Stomach (tissue), 9 donors: ENCODE data around the gene EPDR1. TPM values are rescaled to one million over a fixed set of nuclear protein-coding genes. Genes with fewer than 3 reads are reported as not detected.

Experiments
- DNase-seq, 2 donors: peaks; one replicate each; pipeline versions ENCODE4 v3.0.0 to v3.0.0-alpha.2; 2013 to 2019
- H3K27ac ChIP-seq, 5 donors: fragments of 200-600 bp in 4 of 5; sonication (generic) in 4 of 5; one replicate each; pipeline ENCODE4 v1.5.1; 2013 to 2019; ENCODE audit warnings: mild to moderate bottlenecking in 1 of 5, moderate library complexity in 1 of 5
- H3K27me3 ChIP-seq, 3 donors: fragments of 200-600 bp; sonication (generic); one replicate each; pipeline ENCODE4 v1.5.1; 2017 to 2019; ENCODE audit warnings: mixed run types in 1 of 3
- H3K36me3 ChIP-seq, 4 donors: fragments of 200-600 bp; sonication (generic); 1 replicate in 3 of 4; 2 replicates in 1 of 4; pipeline ENCODE4 v1.5.1; 2016 to 2019
- H3K4me1 ChIP-seq, 4 donors: fragments of 200-600 bp; sonication (generic); one replicate each; pipeline ENCODE4 v1.5.1; 2016 to 2019
- H3K4me3 ChIP-seq, 4 donors: fragments of 200-600 bp; sonication (generic) in 3 of 4; one replicate each; pipeline ENCODE4 v1.5.1; 2016 to 2019; ENCODE audit warnings: mild to moderate bottlenecking in 1 of 4
- H3K9me3 ChIP-seq, 4 donors: fragments of 200-600 bp; sonication (generic); one replicate each; pipeline ENCODE4 v1.5.1; 2016 to 2019
- EP300 ChIP-seq: sonication (generic); formaldehyde crosslinking; IDR thresholded peaks from one replicate; pipeline ENCODE4 v1.6.1; 2017; ENCODE audit warnings: antibody characterized with exemption
- POLR2A ChIP-seq, 4 donors: fragments of 450-650 bp; IDR thresholded peaks; one replicate each; pipeline ENCODE4 v1.6.1; 2016; ENCODE audit warnings: antibody characterized with exemption in 4 of 4, control low read depth in 2 of 4, mild to moderate bottlenecking in 1 of 4, moderate library complexity in 1 of 4
- POLR2AphosphoS5 ChIP-seq, 3 donors: sonication (generic); formaldehyde crosslinking; IDR thresholded peaks; one replicate each; pipeline ENCODE4 v1.6.1; 2016; ENCODE audit warnings: antibody characterized with exemption in 3 of 3
- WGBS, 5 donors: extraction: QIAGEN DNeasy Blood & Tissue Kit in 3 of 5; methylation state at CpG; one replicate each; pipeline versions ENCODE4 v1.1.5 to v1.1.7; 2013 to 2018; 5-methylcytosine and 5-hydroxymethylcytosine counted together
- intact Hi-C: fragments of 100-400 bp; cut with DNase I; formaldehyde crosslinking; loops from one replicate; pipeline ENCODE4 v1.15.1; 2023; ENCODE audit warnings: low total_unique reads
- polyA plus RNA-seq, 3 donors: library from polyadenylated mRNA; stranded (reverse); fragments of 200-250 nt; gene quantifications; one replicate each; pipeline ENCODE4 v1.2.3, GENCODE V29; 2013
- total RNA-seq, 5 donors: library from RNA; depleted of rRNA; stranded (reverse); fragments of >200 nt; gene quantifications; one replicate each; pipeline versions ENCODE4 v1.1.0 to v1.2.3, GENCODE V29; 2014 to 2016
- TF ChIP-seq, protein P1 (sequence below), 7 experiments: fragments of 450-650 bp in 4 of 7; fragments of 200-600 bp in 3 of 7; sonication (generic) in 3 of 7; IDR thresholded peaks; one replicate each; pipeline ENCODE4 v1.5.1; 2016 to 2019; ENCODE audit warnings: antibody characterized with exemption in 7 of 7, control low read depth in 2 of 7, mild to moderate bottlenecking in 1 of 7
- donor health status: healthy with polysubstance abuse.
- donor health status: Bipolar disorder and iron deficiency.
- donor health status: healthy.

The EPDR1 gene
- total and polyA plus RNA-seq, 8 donors: 1.2 to 11.7 (median 2.6) TPM; not detected in 1

DNA sequence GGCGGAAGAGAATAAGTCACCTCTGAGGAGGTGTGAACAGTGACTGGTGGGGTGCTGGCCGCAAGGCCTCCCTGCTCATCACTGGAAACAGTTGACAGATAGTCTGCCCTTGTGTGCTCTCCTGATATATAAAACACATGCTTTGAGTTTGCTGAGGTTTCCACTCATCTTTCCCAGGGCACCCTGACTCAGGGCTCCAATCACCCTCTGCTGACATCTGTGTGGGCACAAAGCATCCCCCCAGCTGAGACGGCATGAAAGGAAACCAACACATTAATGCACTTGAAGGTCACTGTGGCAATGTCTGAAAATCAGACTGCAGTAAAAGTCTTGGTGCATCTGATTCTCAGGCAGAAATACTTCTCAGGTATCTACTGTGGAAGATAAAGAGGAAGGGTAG is 49.8 kb downstream of the EPDR1 start:
- WGBS, 5 donors: 64 to 89% (median 80%) methylated on average over 3 of the region's 3 CpGs
- H3K27me3 ChIP-seq: no peaks in the 10 kb centered on the region
- H3K27ac ChIP-seq: no peak overlapping the region
- H3K4me3 ChIP-seq: no peak overlapping the region
- no peaks in the 10 kb centered on the region for H3K4me1 ChIP-seq
- TF ChIP-seq POLR2A (IDR thresholded peaks at IDR 0.05) (no peak), POLR2AphosphoS5 (IDR thresholded peaks at IDR 0.05) (no peak), EP300 (no peak)
- TF ChIP-seq, protein P1, sequence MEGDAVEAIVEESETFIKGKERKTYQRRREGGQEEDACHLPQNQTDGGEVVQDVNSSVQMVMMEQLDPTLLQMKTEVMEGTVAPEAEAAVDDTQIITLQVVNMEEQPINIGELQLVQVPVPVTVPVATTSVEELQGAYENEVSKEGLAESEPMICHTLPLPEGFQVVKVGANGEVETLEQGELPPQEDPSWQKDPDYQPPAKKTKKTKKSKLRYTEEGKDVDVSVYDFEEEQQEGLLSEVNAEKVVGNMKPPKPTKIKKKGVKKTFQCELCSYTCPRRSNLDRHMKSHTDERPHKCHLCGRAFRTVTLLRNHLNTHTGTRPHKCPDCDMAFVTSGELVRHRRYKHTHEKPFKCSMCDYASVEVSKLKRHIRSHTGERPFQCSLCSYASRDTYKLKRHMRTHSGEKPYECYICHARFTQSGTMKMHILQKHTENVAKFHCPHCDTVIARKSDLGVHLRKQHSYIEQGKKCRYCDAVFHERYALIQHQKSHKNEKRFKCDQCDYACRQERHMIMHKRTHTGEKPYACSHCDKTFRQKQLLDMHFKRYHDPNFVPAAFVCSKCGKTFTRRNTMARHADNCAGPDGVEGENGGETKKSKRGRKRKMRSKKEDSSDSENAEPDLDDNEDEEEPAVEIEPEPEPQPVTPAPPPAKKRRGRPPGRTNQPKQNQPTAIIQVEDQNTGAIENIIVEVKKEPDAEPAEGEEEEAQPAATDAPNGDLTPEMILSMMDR (IDR thresholded peaks at IDR 0.05): no peak
- DNase-seq: no peak
- H3K36me3 ChIP-seq: no peaks in the 10 kb centered on the region
- H3K9me3 ChIP-seq: no peaks in the 10 kb centered on the region
- intact Hi-C loops: no loop called here

DNA sequence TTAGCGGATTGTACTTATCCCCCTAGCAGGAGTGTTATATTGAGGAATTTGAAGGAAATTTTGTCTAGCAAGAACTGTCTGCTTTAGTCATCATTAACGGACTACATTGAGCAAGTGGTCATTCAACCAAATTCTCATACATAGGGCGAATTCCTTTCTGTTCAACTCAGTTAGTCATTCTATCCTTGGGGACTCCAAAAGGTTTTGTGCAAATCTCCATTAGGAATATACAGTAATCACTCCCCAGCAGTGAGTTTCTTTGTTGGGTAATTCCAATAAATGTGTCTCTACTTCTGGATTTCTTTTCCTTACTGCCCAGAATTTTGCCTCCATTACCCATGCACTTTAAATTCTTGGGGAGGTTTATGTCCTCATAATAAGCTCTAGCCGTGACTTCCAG is 51.1 kb downstream of the EPDR1 start:
- 78 to 92% (median 86%) methylated on average over 4 of the region's 4 CpGs for WGBS, 5 donors
- Histone ChIP-seq H3K4me1 (no peaks in the 10 kb centered on the region), H3K27ac (no peak overlapping the region), H3K4me3 (no peak overlapping the region), H3K27me3 (no peaks in the 10 kb centered on the region), H3K36me3 (no peaks in the 10 kb centered on the region), H3K9me3 (no peaks in the 10 kb centered on the region)
- TF ChIP-seq POLR2A (IDR thresholded peaks at IDR 0.05) (no peak), EP300 (no peak), POLR2AphosphoS5 (IDR thresholded peaks at IDR 0.05) (no peak)
- TF ChIP-seq, protein P1 (IDR thresholded peaks at IDR 0.05): no peak
- intact Hi-C loops: no loop called here
- DNase-seq: no peak

DNA sequence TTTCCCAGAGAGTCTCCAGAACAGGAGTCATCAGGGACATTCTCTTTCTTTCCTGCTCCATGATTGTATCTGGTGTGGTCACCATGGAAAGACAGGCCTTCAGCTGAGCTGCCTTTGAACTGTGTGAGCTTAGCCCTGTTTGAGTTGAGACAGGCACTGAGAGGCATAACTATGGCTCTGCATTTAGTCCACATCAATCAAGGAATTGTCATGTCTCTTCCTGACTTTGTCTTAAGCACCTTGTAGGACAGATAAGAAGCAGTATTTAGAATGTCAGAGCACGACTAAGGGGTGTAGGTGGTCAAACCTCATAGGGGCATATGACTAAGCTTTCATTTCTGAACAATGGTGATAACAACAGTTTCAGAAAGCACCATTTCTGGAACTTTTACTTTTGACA is 53.5 kb downstream of the EPDR1 start:
- DNase-seq: no peak
- Histone ChIP-seq H3K36me3 (no peaks in the 10 kb centered on the region), H3K27ac (no peak overlapping the region), H3K9me3 (no peaks in the 10 kb centered on the region), H3K4me1 (no peaks in the 10 kb centered on the region), H3K27me3 (no peaks in the 10 kb centered on the region), H3K4me3 (no peak overlapping the region)
- intact Hi-C loops: no loop called here
- TF ChIP-seq POLR2AphosphoS5 (IDR thresholded peaks at IDR 0.05): no peak
- no peak for TF ChIP-seq EP300
- no peak for TF ChIP-seq POLR2A (IDR thresholded peaks at IDR 0.05)
- TF ChIP-seq, protein P1 (IDR thresholded peaks at IDR 0.05): no peak
- WGBS, 5 donors: 11 to 20% (median 14%) methylated on average over 1 of the region's 1 CpG

DNA sequence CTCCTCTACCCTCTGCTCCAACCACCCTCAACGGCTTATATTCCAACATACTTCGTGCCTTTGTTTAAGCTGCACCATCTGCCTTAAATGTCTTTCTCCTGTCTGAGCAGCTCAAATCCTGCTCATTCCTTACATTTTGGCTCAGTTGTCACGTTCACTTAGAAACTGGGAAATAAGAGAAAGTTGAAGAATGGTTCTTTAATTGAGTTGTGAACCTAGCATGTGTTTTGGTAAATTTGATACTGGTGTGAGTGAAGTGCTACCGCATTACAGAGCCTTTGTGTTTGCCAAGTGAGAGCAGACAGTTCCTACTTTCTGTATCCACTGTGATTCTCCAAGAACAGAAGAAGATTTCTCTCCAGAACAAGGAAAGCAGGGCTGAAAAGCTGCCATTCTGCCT is 54.3 kb downstream of the EPDR1 start:
- Histone ChIP-seq H3K4me1 (no peaks in the 10 kb centered on the region), H3K9me3 (no peaks in the 10 kb centered on the region), H3K27me3 (no peaks in the 10 kb centered on the region), H3K27ac (no peak overlapping the region), H3K4me3 (no peak overlapping the region), H3K36me3 (no peaks in the 10 kb centered on the region)
- intact Hi-C loops: no loop called here
- WGBS, 5 donors: 50 to 71% (median 64%) methylated on average over 4 of the region's 4 CpGs
- no peak for DNase-seq
- TF ChIP-seq POLR2A (IDR thresholded peaks at IDR 0.05): no peak
- no peak for TF ChIP-seq POLR2AphosphoS5 (IDR thresholded peaks at IDR 0.05)
- no peak for TF ChIP-seq EP300
- TF ChIP-seq, protein P1 (IDR thresholded peaks at IDR 0.05): no peak
